GM23338 (cell line): ENCODE measurements around the gene GTPBP8. TPM values are rescaled to one million over a fixed set of nuclear protein-coding genes. Genes with fewer than 3 reads are reported as not detected.

ENCODE experiments used
- ATAC-seq: fragments of 200-7000 bp; cut with Tn5 transposase; 3 replicates; pipeline ENCODE4 v1.9.1; 2020
- DNase-seq: peaks from one replicate; pipeline ENCODE4 v3.0.0-alpha.2; 2015; ENCODE audit warnings: low spot score
- H2AFZ ChIP-seq: fragments of 200-600 bp; sonication (generic); 2 replicates; pipeline ENCODE4 v1.8.0; 2016; ENCODE audit warnings: antibody characterized with exemption, mild to moderate bottlenecking, moderate library complexity
- H3F3A ChIP-seq: fragments of 200-600 bp; sonication (generic); replicated peaks from 2 replicates; pipeline ENCODE4 v1.8.0; 2017; ENCODE audit warnings: antibody characterized with exemption, mixed run types, low read depth
- H3K27ac ChIP-seq: fragments of 200-600 bp; sonication (generic); 2 replicates; pipeline ENCODE4 v1.6.1; 2016; ENCODE audit warnings: low read depth
- H3K27me3 ChIP-seq: fragments of 200-600 bp; sonication (generic); 2 replicates; pipeline ENCODE4 v1.8.0; 2016; ENCODE audit warnings: mild to moderate bottlenecking, mixed run types, moderate library complexity; ENCODE audit not compliant: insufficient read depth
- H3K36me3 ChIP-seq: fragments of 200-600 bp; sonication (generic); 2 replicates; pipeline ENCODE4 v1.8.0; 2016; ENCODE audit warnings: mild to moderate bottlenecking; ENCODE audit not compliant: insufficient read depth
- H3K4me1 ChIP-seq: fragments of 200-600 bp; sonication (generic); 2 replicates; pipeline ENCODE4 v1.8.0; 2016; ENCODE audit warnings: mild to moderate bottlenecking, moderate library complexity; ENCODE audit not compliant: insufficient read depth
- H3K4me2 ChIP-seq: fragments of 200-600 bp; sonication (generic); 2 replicates; pipeline ENCODE4 v1.7.1; 2017; ENCODE audit warnings: mixed run types
- H3K4me3 ChIP-seq: fragments of 200-600 bp; sonication (generic); 2 replicates; pipeline ENCODE4 v1.6.1; 2016; ENCODE audit warnings: mixed run types
- H3K79me2 ChIP-seq: fragments of 200-600 bp; sonication (generic); replicated peaks from 2 replicates; pipeline ENCODE4 v1.8.0; 2017; ENCODE audit warnings: mild to moderate bottlenecking; ENCODE audit not compliant: insufficient read depth
- H3K9me2 ChIP-seq: fragments of 200-600 bp; sonication (generic); 2 replicates; pipeline ENCODE4 v1.8.0; 2017; ENCODE audit not compliant: insufficient read depth
- H4K20me1 ChIP-seq: fragments of 200-600 bp; sonication (generic); replicated peaks from 2 replicates; pipeline ENCODE4 v1.8.0; 2017; ENCODE audit warnings: mild to moderate bottlenecking; ENCODE audit not compliant: insufficient read depth
- H3K27ac Mint-ChIP-seq: 2 replicates; pipeline ENCODE4 v1.8.0; 2020; ENCODE audit warnings: inconsistent platforms, mild to moderate bottlenecking, moderate library complexity, mixed read lengths
- H3K27me3 Mint-ChIP-seq: 3 replicates; pipeline ENCODE4 v1.8.0; 2022; ENCODE audit warnings: low read depth, mild to moderate bottlenecking, moderate library complexity, mixed read lengths, inconsistent platforms; ENCODE audit not compliant: insufficient read depth, poor library complexity
- H3K36me3 Mint-ChIP-seq: 3 replicates; pipeline ENCODE4 v1.8.0; 2021; ENCODE audit warnings: low read depth, mild to moderate bottlenecking, inconsistent platforms, moderate library complexity, mixed read lengths
- H3K4me1 Mint-ChIP-seq: 3 replicates; pipeline ENCODE4 v1.8.0; 2020; ENCODE audit warnings: mild to moderate bottlenecking, inconsistent platforms, mixed read lengths
- H3K4me3 Mint-ChIP-seq: 3 replicates; pipeline ENCODE4 v1.8.0; 2021; ENCODE audit warnings: moderate library complexity, mild to moderate bottlenecking, inconsistent platforms, mixed read lengths
- H3K9me3 Mint-ChIP-seq: 3 replicates; pipeline ENCODE4 v1.8.0; 2020; ENCODE audit warnings: moderate library complexity, mild to moderate bottlenecking, inconsistent platforms, mixed read lengths
- CREB1 ChIP-seq: fragments of 250-450 bp; sonication (Bioruptor Pico); IDR thresholded peaks from 2 replicates; pipeline ENCODE4 v1.5.0; 2020; ENCODE audit warnings: low read depth, mild to moderate bottlenecking, moderate library complexity
- CTCF ChIP-seq, 2 experiments: fragments of 200-600 bp in 1 of 2; sonication (generic) in 1 of 2; conservative IDR thresholded peaks; 2 replicates each; pipeline versions ENCODE4 v1.5.1 to v1.6.1; 2016 to 2017; ENCODE audit warnings: antibody characterized with exemption in 2 of 2, low read depth in 2 of 2, mild to moderate bottlenecking in 2 of 2, moderate library complexity in 1 of 2
- ETS1 ChIP-seq: IDR thresholded peaks from 2 replicates; pipeline ENCODE4 v1.6.1; 2016; ENCODE audit warnings: antibody characterized with exemption
- EZH2 ChIP-seq: fragments of 200-600 bp; sonication (generic); IDR thresholded peaks from one replicate; pipeline ENCODE4 v1.8.0; 2017; ENCODE audit warnings: antibody characterized with exemption, mild to moderate bottlenecking, low read depth; ENCODE audit not compliant: unreplicated experiment
- EZH2phosphoT487 ChIP-seq: fragments of 200-600 bp; sonication (generic); IDR thresholded peaks from one replicate; pipeline ENCODE4 v1.8.1; 2018; ENCODE audit warnings: antibody characterized with exemption; ENCODE audit not compliant: unreplicated experiment
- JUNB ChIP-seq: IDR thresholded peaks from one replicate; pipeline ENCODE4 v1.6.1; 2016; ENCODE audit warnings: antibody characterized with exemption; ENCODE audit not compliant: unreplicated experiment
- NANOG ChIP-seq: IDR thresholded peaks from 2 replicates; pipeline ENCODE4 v1.6.1; 2016; ENCODE audit warnings: antibody characterized with exemption, borderline replicate concordance
- POLR2AphosphoS5 ChIP-seq: IDR thresholded peaks from 2 replicates; pipeline ENCODE4 v1.6.1; 2016; ENCODE audit warnings: antibody characterized with exemption, low read depth
- REST ChIP-seq: IDR thresholded peaks from one replicate; pipeline ENCODE4 v1.6.1; 2018; ENCODE audit warnings: antibody characterized with exemption; ENCODE audit not compliant: unreplicated experiment
- STAT1 ChIP-seq: IDR thresholded peaks from one replicate; pipeline ENCODE4 v1.6.1; 2016; ENCODE audit warnings: antibody characterized with exemption; ENCODE audit not compliant: unreplicated experiment
- ZNF114 ChIP-seq: fragments of 250-450 bp; sonication (Bioruptor Pico); IDR thresholded peaks from 2 replicates; pipeline ENCODE4 v1.5.0; 2020; ENCODE audit warnings: mild to moderate bottlenecking, moderate library complexity
- ZNF331 ChIP-seq: fragments of 250-450 bp; sonication (Bioruptor Pico); IDR thresholded peaks from 2 replicates; pipeline ENCODE4 v1.5.0; 2020; ENCODE audit warnings: low read depth, mild to moderate bottlenecking, moderate library complexity
- ZNF462 ChIP-seq: fragments of 250-450 bp; sonication (Bioruptor Pico); IDR thresholded peaks from 2 replicates; pipeline ENCODE4 v1.5.0; 2020; ENCODE audit warnings: mild to moderate bottlenecking, moderate library complexity
- polyA plus RNA-seq: library from polyadenylated mRNA; unstranded; fragments of >200 nt; fragmentation: Nextera tagmentation; extraction: Ambion mirVana; gene quantifications from 2 replicates; pipeline ENCODE4 v1.2.1, GENCODE V29; 2016
- total RNA-seq: library from RNA; depleted of rRNA; stranded (reverse); fragments of >200 nt; shearing (Covaris generic); gene quantifications from 2 replicates; pipeline ENCODE4 v1.2.3, GENCODE V29; 2014

GTPBP8 gene
- total and polyA plus RNA-seq, 2 experiments from 2014 or later = 39.9 to 47.1 TPM

GRCh38 chr3:113038328-113038727 is 47.5 kb downstream of the GTPBP8 start:
- DNase-seq = no peak
- no peak overlapping the region for H3K4me2 ChIP-seq
- no peaks in the 10 kb centered on the region for H3K79me2 ChIP-seq
- H3K27ac ChIP-seq = no peak overlapping the region
- no peaks in the 10 kb centered on the region for H3K36me3 ChIP-seq
- Mint-ChIP-seq H3K9me3 (0 out of 3 replicates have a peak, but pooled peaks cover 3% of the 10 kb centered on the region), H3K4me3 (no peak overlapping the region), H3K27ac (no peak overlapping the region), H3K4me1 (no peaks in the 10 kb centered on the region), H3K27me3 (no peaks in the 10 kb centered on the region), H3K36me3 (no peaks in the 10 kb centered on the region)
- H3K9me2 ChIP-seq = peaks cover 20% of the 10 kb centered on the region; the same call in 1 of the 2 replicates
- no peaks in the 10 kb centered on the region for H3F3A ChIP-seq
- no peaks in the 10 kb centered on the region for H4K20me1 ChIP-seq
- no peaks in the 10 kb centered on the region for H3K27me3 ChIP-seq
- no peak for ATAC-seq
- no peaks in the 10 kb centered on the region for H3K4me1 ChIP-seq
- no peak for TF ChIP-seq ZNF462 (CRISPR knock-in tag)
- TF ChIP-seq REST = no peak
- no peak for TF ChIP-seq EZH2phosphoT487
- no peak for TF ChIP-seq CTCF (conservative IDR thresholded peaks at IDR 0.05; ENCODE audit: low read depth in 2 of 2)
- no peak for TF ChIP-seq EZH2
- TF ChIP-seq ZNF114 (CRISPR knock-in tag) = no peak
- no peak for TF ChIP-seq CREB1 (CRISPR knock-in tag)
- no peak for TF ChIP-seq NANOG
- no peak for TF ChIP-seq ZNF331 (CRISPR knock-in tag)
- no peak for TF ChIP-seq JUNB
- no peak for TF ChIP-seq STAT1
- no peak for TF ChIP-seq POLR2AphosphoS5
- TF ChIP-seq ETS1 = no peak
- no peak overlapping the region for H2AFZ ChIP-seq
- no peak overlapping the region for H3K4me3 ChIP-seq
